ENCODE measurements around the gene OOSP1. TPM values are rescaled to one million over a fixed set of nuclear protein-coding genes. Genes with fewer than 3 reads are reported as not detected.

Gene OOSP1
- total RNA-seq, 1 experiment from 2014 or later = not detected

GRCh38 chr11:59918987-59919589 lies 19.1 kb upstream of the OOSP1 start:
- H3K27ac ChIP-seq (ENCODE audit: low read length) = no peak overlapping the region
- CTCF ChIA-PET = interaction anchor here (0.5 to 1.2 kb wide), 4 partner anchors 22 to 269 kb away, joined by 3 to 6 read pairs (median 4); no protein-coding TSS in a partner anchor
- in situ Hi-C loops (cut with HindIII; ENCODE audit: low pct_unique_long_range_greater_than_20kb, low sequenced_read_pairs) = no loop called here

GRCh38 chr11:59923813-59924212 lies 14.4 kb upstream of the OOSP1 start:
- no peaks in the 10 kb centered on the region for H3K4me1 ChIP-seq (ENCODE audit: control insufficient read depth, insufficient read depth, low read length)
- H3K27ac ChIP-seq (ENCODE audit: low read length) = no peak overlapping the region
- intact Hi-C loops (cut with micrococcal nuclease; ENCODE audit: unreplicated experiment) (no loop called here), in situ Hi-C loops (cut with HindIII; ENCODE audit: low pct_unique_long_range_greater_than_20kb, low sequenced_read_pairs) (no loop called here)
- H3K27me3 ChIP-seq (ENCODE audit: control insufficient read depth, insufficient read depth, low read length) = no peaks in the 10 kb centered on the region
- ChIA-PET POLR2A (no interaction called here), CTCF (no interaction called here)
- ATAC-seq (no peak), DNase-seq (ENCODE audit: low read depth, low spot score) (no peak)
- H3K36me3 ChIP-seq (ENCODE audit: control insufficient read depth, insufficient read depth, low read length) = no peaks in the 10 kb centered on the region
- peaks cover 4% of the 10 kb centered on the region; the same call in 1 of the 2 replicates for H3K9me3 ChIP-seq (ENCODE audit: control insufficient read depth, insufficient read depth, low read depth, low read length)
- no peak overlapping the region for H3K4me3 ChIP-seq (ENCODE audit: low read depth in 2 of 2, low read length in 2 of 2)
- no peak for TF ChIP-seq SIN3A (IDR thresholded peaks at IDR 0.05; ENCODE audit: borderline replicate concordance, insufficient read depth, low read depth, low read length)
- TF ChIP-seq, protein P1, sequence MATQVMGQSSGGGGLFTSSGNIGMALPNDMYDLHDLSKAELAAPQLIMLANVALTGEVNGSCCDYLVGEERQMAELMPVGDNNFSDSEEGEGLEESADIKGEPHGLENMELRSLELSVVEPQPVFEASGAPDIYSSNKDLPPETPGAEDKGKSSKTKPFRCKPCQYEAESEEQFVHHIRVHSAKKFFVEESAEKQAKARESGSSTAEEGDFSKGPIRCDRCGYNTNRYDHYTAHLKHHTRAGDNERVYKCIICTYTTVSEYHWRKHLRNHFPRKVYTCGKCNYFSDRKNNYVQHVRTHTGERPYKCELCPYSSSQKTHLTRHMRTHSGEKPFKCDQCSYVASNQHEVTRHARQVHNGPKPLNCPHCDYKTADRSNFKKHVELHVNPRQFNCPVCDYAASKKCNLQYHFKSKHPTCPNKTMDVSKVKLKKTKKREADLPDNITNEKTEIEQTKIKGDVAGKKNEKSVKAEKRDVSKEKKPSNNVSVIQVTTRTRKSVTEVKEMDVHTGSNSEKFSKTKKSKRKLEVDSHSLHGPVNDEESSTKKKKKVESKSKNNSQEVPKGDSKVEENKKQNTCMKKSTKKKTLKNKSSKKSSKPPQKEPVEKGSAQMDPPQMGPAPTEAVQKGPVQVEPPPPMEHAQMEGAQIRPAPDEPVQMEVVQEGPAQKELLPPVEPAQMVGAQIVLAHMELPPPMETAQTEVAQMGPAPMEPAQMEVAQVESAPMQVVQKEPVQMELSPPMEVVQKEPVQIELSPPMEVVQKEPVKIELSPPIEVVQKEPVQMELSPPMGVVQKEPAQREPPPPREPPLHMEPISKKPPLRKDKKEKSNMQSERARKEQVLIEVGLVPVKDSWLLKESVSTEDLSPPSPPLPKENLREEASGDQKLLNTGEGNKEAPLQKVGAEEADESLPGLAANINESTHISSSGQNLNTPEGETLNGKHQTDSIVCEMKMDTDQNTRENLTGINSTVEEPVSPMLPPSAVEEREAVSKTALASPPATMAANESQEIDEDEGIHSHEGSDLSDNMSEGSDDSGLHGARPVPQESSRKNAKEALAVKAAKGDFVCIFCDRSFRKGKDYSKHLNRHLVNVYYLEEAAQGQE (IDR thresholded peaks at IDR 0.05; ENCODE audit: insufficient read depth in 1 of 2, low read depth in 2 of 2, low read length in 1 of 2) = no peak
- no peak for TF ChIP-seq TCF7L2 (IDR thresholded peaks at IDR 0.05; ENCODE audit: low read depth, low read length)
- no peak for TF ChIP-seq POLR2AphosphoS5 (IDR thresholded peaks at IDR 0.05; ENCODE audit: low read depth, low read length)
- TF ChIP-seq, protein P2, sequence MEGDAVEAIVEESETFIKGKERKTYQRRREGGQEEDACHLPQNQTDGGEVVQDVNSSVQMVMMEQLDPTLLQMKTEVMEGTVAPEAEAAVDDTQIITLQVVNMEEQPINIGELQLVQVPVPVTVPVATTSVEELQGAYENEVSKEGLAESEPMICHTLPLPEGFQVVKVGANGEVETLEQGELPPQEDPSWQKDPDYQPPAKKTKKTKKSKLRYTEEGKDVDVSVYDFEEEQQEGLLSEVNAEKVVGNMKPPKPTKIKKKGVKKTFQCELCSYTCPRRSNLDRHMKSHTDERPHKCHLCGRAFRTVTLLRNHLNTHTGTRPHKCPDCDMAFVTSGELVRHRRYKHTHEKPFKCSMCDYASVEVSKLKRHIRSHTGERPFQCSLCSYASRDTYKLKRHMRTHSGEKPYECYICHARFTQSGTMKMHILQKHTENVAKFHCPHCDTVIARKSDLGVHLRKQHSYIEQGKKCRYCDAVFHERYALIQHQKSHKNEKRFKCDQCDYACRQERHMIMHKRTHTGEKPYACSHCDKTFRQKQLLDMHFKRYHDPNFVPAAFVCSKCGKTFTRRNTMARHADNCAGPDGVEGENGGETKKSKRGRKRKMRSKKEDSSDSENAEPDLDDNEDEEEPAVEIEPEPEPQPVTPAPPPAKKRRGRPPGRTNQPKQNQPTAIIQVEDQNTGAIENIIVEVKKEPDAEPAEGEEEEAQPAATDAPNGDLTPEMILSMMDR (IDR thresholded peaks at IDR 0.05) = no peak
- BruUV-seq (replicated peaks) = no TSS peak

More at GRCh38 chr11:59918987-59919589, 19.1 kb upstream of the OOSP1 start:
- Histone ChIP-seq H3K4me3 (ENCODE audit: low read depth in 2 of 2, low read length in 2 of 2) (no peak overlapping the region), H3K9me3 (ENCODE audit: control insufficient read depth, insufficient read depth, low read depth, low read length) (peaks cover 4% of the 10 kb centered on the region; the same call in 1 of the 2 replicates), H3K27me3 (ENCODE audit: control insufficient read depth, insufficient read depth, low read length) (no peaks in the 10 kb centered on the region), H3K4me1 (ENCODE audit: control insufficient read depth, insufficient read depth, low read length) (no peaks in the 10 kb centered on the region), H3K36me3 (ENCODE audit: control insufficient read depth, insufficient read depth, low read length) (no peaks in the 10 kb centered on the region)
- no peak for ATAC-seq
- BruUV-seq (replicated peaks) = no TSS peak
- DNase-seq (ENCODE audit: low read depth, low spot score) = no peak
- POLR2A ChIA-PET = interaction anchor here (0.6 kb wide), 1 partner anchor 103 kb away, joined by 3 read pairs; no protein-coding TSS in a partner anchor
- TF ChIP-seq, protein P2 (IDR thresholded peaks at IDR 0.05) = peak; percentile 64; the same call in 1 of the 2 replicates
- TF ChIP-seq, protein P1 (IDR thresholded peaks at IDR 0.05; ENCODE audit: insufficient read depth in 1 of 2, low read depth in 2 of 2, low read length in 1 of 2) = no peak
- TF ChIP-seq POLR2AphosphoS5 (IDR thresholded peaks at IDR 0.05; ENCODE audit: low read depth, low read length) = no peak
- intact Hi-C loops (cut with micrococcal nuclease; ENCODE audit: unreplicated experiment) = loop anchor here (2.0 kb wide), 1 partner anchor 96 kb away; no protein-coding TSS in a partner anchor
